CD4-positive, alpha-beta memory T cell (primary cell): ENCODE results near the gene RERE. TPM values are rescaled to one million over a fixed set of nuclear protein-coding genes. Genes with fewer than 3 reads are reported as not detected.

Experiments
- CTCF ChIA-PET: fragments of 350-600 bp; sonication (Branson Sonifier 250); formaldehyde crosslinking; loops from one replicate; lab custom pipeline; 2021; ENCODE audit warnings: inconsistent platforms; ENCODE audit not compliant: partially characterized antibody; lab: Charles Lee
- POLR2A ChIA-PET: fragments of 350-600 bp; sonication (Branson Sonifier 250); formaldehyde crosslinking; loops from one replicate; lab custom pipeline; 2021; ENCODE audit not compliant: partially characterized antibody; lab: Charles Lee
- DNase-seq, 5 donors: peaks; one replicate each; pipeline versions ENCODE4 v3.0.0 to v3.0.0-alpha.2; 2020 to 2022; ENCODE audit warnings: mixed read lengths in 1 of 5
- H3K27ac ChIP-seq: one replicate; pipeline ENCODE4 v1.7.0; 2013; ENCODE audit warnings: low read depth, low read length
- H3K27me3 ChIP-seq: 2 replicates; pipeline ENCODE4 v1.7.0; 2013; ENCODE audit warnings: mild to moderate bottlenecking, low read length, moderate library complexity; ENCODE audit not compliant: insufficient read depth
- H3K36me3 ChIP-seq: 2 replicates; pipeline ENCODE4 v1.7.0; 2013; ENCODE audit warnings: mild to moderate bottlenecking, low read length, moderate library complexity; ENCODE audit not compliant: insufficient read depth
- H3K4me1 ChIP-seq: 2 replicates; pipeline ENCODE4 v1.7.0; 2013; ENCODE audit warnings: mild to moderate bottlenecking, low read length, moderate library complexity; ENCODE audit not compliant: insufficient read depth
- H3K4me3 ChIP-seq, 2 donors: one replicate each; pipeline ENCODE4 v1.7.0; 2013; ENCODE audit warnings: low read length in 2 of 2, mild to moderate bottlenecking in 1 of 2
- H3K9me3 ChIP-seq, 2 donors: one replicate each; pipeline ENCODE4 v1.7.0; 2013; ENCODE audit warnings: low read length in 2 of 2, control low read depth in 1 of 2; ENCODE audit not compliant: control insufficient read depth in 1 of 2
- H3K27ac Mint-ChIP-seq, 7 donors: one replicate each; pipeline ENCODE4 v1.8.0; 2020 to 2021; ENCODE audit warnings: mixed read lengths in 7 of 7, mild to moderate bottlenecking in 6 of 7, inconsistent platforms in 3 of 7, moderate library complexity in 3 of 7
- H3K27me3 Mint-ChIP-seq, 2 donors: one replicate each; pipeline ENCODE4 v1.8.0; 2020 to 2021; ENCODE audit warnings: mixed read lengths in 2 of 2
- H3K36me3 Mint-ChIP-seq, 2 donors: one replicate each; pipeline ENCODE4 v1.8.0; 2020 to 2021; ENCODE audit warnings: mixed read lengths in 2 of 2, inconsistent platforms in 1 of 2, mild to moderate bottlenecking in 1 of 2
- H3K4me1 Mint-ChIP-seq, 4 donors: one replicate each; pipeline ENCODE4 v1.8.0; 2020 to 2021; ENCODE audit warnings: mixed read lengths in 4 of 4, mild to moderate bottlenecking in 1 of 4
- H3K4me3 Mint-ChIP-seq, 8 donors: one replicate each; pipeline ENCODE4 v1.8.0; 2020 to 2021; ENCODE audit warnings: mixed read lengths in 8 of 8, mild to moderate bottlenecking in 7 of 8, moderate library complexity in 6 of 8, inconsistent platforms in 3 of 8
- H3K9me3 Mint-ChIP-seq, 8 donors: one replicate each; pipeline ENCODE4 v1.8.0; 2020 to 2021; ENCODE audit warnings: mixed read lengths in 8 of 8, mild to moderate bottlenecking in 5 of 8, inconsistent platforms in 3 of 8, moderate library complexity in 1 of 8
- intact Hi-C: fragments of 100-400 bp; cut with micrococcal nuclease; formaldehyde crosslinking; loops from one replicate; pipeline ENCODE4 v1.15.1; 2023
- polyA plus RNA-seq, 2 donors: library from polyadenylated mRNA; unstranded; fragments of 300-500 nt; fragmentation: Illumina TruSeq; gene quantifications; one replicate each; pipeline ENCODE4 v1.2.3, GENCODE V29; 2021
- total RNA-seq, 2 experiments: library from RNA; stranded (reverse); gene quantifications; one replicate each; pipeline ENCODE4 v1.2.3, GENCODE V29; 2021

RERE gene
- total and polyA plus RNA-seq, 4 experiments from 2014 or later: 0.38 to 117 (median 60.3) TPM

DNA sequence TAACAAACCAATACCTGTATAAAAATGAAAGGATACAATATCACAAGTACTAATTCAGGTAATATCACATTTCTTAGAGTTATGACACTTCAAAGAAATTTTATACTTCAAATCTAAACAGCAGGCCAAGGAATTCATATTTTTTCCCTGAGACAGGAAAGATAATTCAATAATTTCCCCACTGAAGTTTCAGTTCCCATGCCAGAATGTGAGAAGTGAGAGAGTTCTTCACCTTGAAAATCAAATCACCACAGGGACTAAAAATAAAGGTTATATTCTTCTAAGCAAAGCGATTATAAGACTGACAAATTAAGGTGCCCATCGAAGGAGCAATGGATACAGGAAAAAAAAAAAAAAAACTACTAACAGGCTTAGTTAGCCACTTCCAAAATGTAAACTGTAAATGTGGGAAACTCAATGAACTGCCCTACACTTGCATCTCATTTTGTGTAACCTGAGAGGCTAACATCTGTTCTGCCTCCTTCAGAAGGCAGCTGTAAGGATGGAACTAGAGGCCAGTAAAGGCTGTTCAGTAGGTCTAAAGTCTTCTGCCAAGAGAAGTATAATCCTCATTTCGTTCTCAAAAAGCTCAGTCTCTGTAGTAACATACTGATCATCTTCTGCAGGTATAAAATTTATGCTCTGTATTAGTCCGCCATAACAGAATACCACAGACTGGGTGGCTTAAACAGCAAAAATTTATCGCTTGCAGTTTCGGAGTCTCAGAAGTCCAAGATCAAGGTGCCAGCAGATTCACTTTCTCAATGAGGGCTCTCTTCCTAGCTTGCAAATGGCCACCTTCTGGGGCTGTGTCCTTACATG lies 127.8 kb downstream of the RERE start:
- H3K4me1 ChIP-seq: no peaks in the 10 kb centered on the region
- H3K4me3 Mint-ChIP-seq: no peak overlapping the region
- POLR2A ChIA-PET: no interaction called here

DNA sequence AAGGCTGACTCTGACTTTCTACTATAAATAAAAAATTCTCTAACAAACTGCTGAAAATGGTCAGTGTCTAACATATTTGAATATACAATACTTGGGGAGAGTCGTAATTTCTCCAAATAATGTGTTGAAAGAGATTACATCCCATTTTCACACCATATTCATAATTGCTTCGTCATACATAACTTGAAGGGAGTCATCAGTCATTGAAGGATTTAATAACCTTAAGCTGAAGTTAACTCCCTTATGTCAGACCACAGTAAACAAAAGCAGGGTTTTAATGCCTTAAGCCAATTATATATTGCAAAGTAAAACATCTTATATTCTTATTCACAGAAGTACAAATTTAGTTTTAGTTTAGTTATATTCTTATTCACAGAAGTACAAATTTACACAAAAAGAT lies 129.9 kb downstream of the RERE start:
- H3K9me3 Mint-ChIP-seq: no peaks in the 10 kb centered on the region
- Histone ChIP-seq H3K4me3 (no peak overlapping the region), H3K27ac (no peak overlapping the region), H3K27me3 (no peaks in the 10 kb centered on the region), H3K4me1 (no peaks in the 10 kb centered on the region), H3K36me3 (no peaks in the 10 kb centered on the region), H3K9me3 (no peaks in the 10 kb centered on the region)
- H3K27ac Mint-ChIP-seq: no peak overlapping the region
- intact Hi-C loops: no loop called here
- CTCF ChIA-PET: interaction anchor here (0.9 kb wide), 1 partner anchor 36 kb away, joined by 3 read pairs; no protein-coding TSS in a partner anchor
- peaks cover 0 to 11% of the 10 kb centered on the region in 2 donors for H3K36me3 Mint-ChIP-seq
- H3K4me1 Mint-ChIP-seq: peaks cover 4 to 8% (median 5%) of the 10 kb centered on the region in 4 donors
- H3K27me3 Mint-ChIP-seq: no peaks in the 10 kb centered on the region
- no peak overlapping the region for H3K4me3 Mint-ChIP-seq
- POLR2A ChIA-PET: no interaction called here
- no peak for DNase-seq

More for the DNA sequence above, 127.8 kb downstream of the RERE start:
- peaks cover 0 to 11% of the 10 kb centered on the region in 2 donors for H3K36me3 Mint-ChIP-seq
- no peak for DNase-seq
- H3K9me3 ChIP-seq: no peaks in the 10 kb centered on the region
- H3K27ac ChIP-seq: no peak overlapping the region
- no peaks in the 10 kb centered on the region for H3K27me3 Mint-ChIP-seq
- no peaks in the 10 kb centered on the region for H3K9me3 Mint-ChIP-seq
- no peak overlapping the region for H3K27ac Mint-ChIP-seq
- intact Hi-C loops: no loop called here
- no peak overlapping the region for H3K4me3 ChIP-seq
- no peaks in the 10 kb centered on the region for H3K36me3 ChIP-seq
- H3K4me1 Mint-ChIP-seq: peaks cover 2 to 6% (median 5%) of the 10 kb centered on the region in 4 donors
- CTCF ChIA-PET: interaction anchor here (0.7 to 1.0 kb wide), 3 partner anchors 17 to 159 kb away, joined by 3 to 4 read pairs (median 3); no protein-coding TSS in a partner anchor
- H3K27me3 ChIP-seq: no peaks in the 10 kb centered on the region

DNA sequence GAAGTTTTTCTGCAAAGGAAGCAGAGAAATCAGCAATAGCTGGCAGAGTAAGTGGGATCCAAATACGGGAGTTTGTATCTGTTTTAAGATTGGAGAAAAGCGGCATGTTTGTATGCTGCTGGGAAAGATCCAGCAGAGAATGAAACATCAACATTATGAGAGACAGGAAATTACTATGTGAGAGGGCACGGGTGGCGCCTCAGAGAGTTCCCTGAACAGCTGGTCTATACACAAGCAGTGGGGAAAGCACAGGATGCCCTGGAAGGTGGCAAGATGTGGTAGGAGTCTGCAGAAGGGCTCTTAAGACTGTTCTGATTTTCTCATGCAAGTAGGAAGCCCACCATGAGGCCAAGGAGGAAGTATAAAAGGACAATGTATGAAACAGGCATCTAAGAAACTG lies 130.4 kb downstream of the RERE start:
- Mint-ChIP-seq H3K27ac (no peak overlapping the region), H3K4me1 (peaks cover 4 to 8% (median 6%) of the 10 kb centered on the region in 4 donors), H3K27me3 (no peaks in the 10 kb centered on the region), H3K36me3 (peaks cover 0 to 11% of the 10 kb centered on the region in 2 donors), H3K9me3 (no peaks in the 10 kb centered on the region), H3K4me3 (no peak overlapping the region)
- no peak overlapping the region for H3K4me3 ChIP-seq
- intact Hi-C loops: no loop called here
- DNase-seq: no peak
- no peak overlapping the region for H3K27ac ChIP-seq
- ChIA-PET POLR2A (interaction anchor here (0.7 kb wide), 1 partner anchor 25 kb away, joined by 3 read pairs; no protein-coding TSS in a partner anchor), CTCF (interaction anchor here (0.9 kb wide), 1 partner anchor 37 kb away, joined by 3 read pairs; no protein-coding TSS in a partner anchor)
- no peaks in the 10 kb centered on the region for H3K4me1 ChIP-seq
- no peaks in the 10 kb centered on the region for H3K36me3 ChIP-seq
- H3K27me3 ChIP-seq: no peaks in the 10 kb centered on the region
- H3K9me3 ChIP-seq: no peaks in the 10 kb centered on the region

DNA sequence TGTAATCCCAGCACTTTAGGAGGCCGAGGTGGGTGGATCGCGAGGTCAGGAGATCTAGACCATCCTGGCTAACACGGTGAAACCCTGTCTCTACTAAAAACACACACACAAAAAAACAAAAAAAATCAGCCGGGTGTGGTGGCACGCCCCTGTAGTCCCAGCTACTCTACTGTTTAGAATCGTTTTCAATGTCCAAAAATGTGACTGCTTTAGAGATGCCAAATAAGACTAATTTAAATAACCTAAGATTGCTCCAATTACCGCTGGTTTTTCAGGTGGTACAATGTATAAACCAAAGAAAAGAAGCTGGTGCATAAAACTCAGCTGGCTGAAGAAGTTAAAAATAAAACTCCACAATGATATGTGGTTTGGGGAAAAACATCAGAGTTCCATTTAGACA lies 132.0 kb downstream of the RERE start:
- ChIA-PET POLR2A (interaction anchor here (1.1 kb wide), 1 partner anchor 79 kb away, joined by 3 read pairs; no protein-coding TSS in a partner anchor), CTCF (interaction anchor here (0.9 to 1.9 kb wide), 2 partner anchors 12 to 124 kb away, joined by 3 to 6 read pairs; no protein-coding TSS in a partner anchor)
- Mint-ChIP-seq H3K4me3 (no peak overlapping the region), H3K4me1 (peaks cover 6 to 14% (median 12%) of the 10 kb centered on the region in 4 donors), H3K36me3 (peaks cover 0 to 11% of the 10 kb centered on the region in 2 donors), H3K9me3 (no peaks in the 10 kb centered on the region), H3K27me3 (no peaks in the 10 kb centered on the region), H3K27ac (no peak overlapping the region)
- intact Hi-C loops: no loop called here
- DNase-seq: no peak
- H3K9me3 ChIP-seq: no peaks in the 10 kb centered on the region
- H3K4me1 ChIP-seq: peaks cover 5% of the 10 kb centered on the region
- no peaks in the 10 kb centered on the region for H3K36me3 ChIP-seq
- H3K27me3 ChIP-seq: no peaks in the 10 kb centered on the region
- H3K4me3 ChIP-seq: no peak overlapping the region
- no peak overlapping the region for H3K27ac ChIP-seq

DNA sequence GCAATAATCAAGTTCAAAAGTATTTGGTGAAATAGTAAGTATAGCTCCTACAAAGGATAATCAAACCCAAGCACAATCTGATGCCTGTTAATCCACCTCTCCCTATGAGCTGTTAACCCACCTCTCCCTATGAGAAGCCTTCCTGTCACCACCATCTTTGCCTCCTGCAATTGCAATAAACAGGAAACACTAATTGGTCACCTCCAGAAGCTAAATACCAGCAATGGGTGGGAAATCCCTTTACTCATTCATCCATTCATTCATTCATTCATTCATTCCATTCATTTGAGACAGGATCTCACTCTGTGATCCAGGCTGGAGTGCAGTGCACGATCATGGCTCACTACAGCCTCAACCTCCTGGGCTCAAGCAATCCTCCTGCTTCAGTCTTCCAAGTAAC lies 132.8 kb downstream of the RERE start:
- Mint-ChIP-seq H3K27ac (no peak overlapping the region), H3K36me3 (peaks cover 0 to 7% of the 10 kb centered on the region in 2 donors), H3K4me1 (peaks cover 6 to 14% (median 12%) of the 10 kb centered on the region in 4 donors), H3K9me3 (no peaks in the 10 kb centered on the region), H3K27me3 (no peaks in the 10 kb centered on the region), H3K4me3 (peak overlapping the region in 1 of 8 donors; percentile 23)
- ChIA-PET CTCF (interaction anchor here (1.3 to 1.9 kb wide), 2 partner anchors 14 to 123 kb away, joined by 5 to 6 read pairs; no protein-coding TSS in a partner anchor), POLR2A (interaction anchor here (1.1 kb wide), 1 partner anchor 78 kb away, joined by 3 read pairs; no protein-coding TSS in a partner anchor)
- Histone ChIP-seq H3K4me1 (peaks cover 8% of the 10 kb centered on the region), H3K27ac (no peak overlapping the region), H3K4me3 (no peak overlapping the region), H3K27me3 (no peaks in the 10 kb centered on the region), H3K36me3 (no peaks in the 10 kb centered on the region), H3K9me3 (no peaks in the 10 kb centered on the region)
- intact Hi-C loops: no loop called here
- DNase-seq: no peak

DNA sequence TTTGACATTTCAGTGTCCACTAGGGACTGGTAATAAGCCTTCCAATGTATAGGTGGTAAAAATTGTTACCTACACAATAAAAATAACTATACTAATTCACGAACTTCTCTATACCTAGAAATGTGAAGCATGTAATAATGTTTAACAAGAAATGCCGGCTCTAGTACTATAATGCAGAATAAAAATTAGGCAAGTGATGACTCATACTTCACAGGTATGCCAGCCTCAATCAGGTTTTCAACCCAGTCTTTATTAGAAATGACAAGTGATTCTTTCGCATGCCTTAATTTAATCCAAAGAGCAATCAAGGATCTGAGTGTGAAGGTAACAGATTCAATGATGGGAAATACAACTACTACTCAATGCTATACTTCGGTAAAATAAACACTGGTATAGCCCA lies 134.9 kb downstream of the RERE start:
- Histone ChIP-seq H3K27ac (no peak overlapping the region), H3K9me3 (no peaks in the 10 kb centered on the region), H3K4me1 (peaks cover 8% of the 10 kb centered on the region), H3K36me3 (no peaks in the 10 kb centered on the region), H3K27me3 (no peaks in the 10 kb centered on the region), H3K4me3 (no peak overlapping the region)
- H3K9me3 Mint-ChIP-seq: no peaks in the 10 kb centered on the region
- no peak for DNase-seq
- no peak overlapping the region for H3K4me3 Mint-ChIP-seq
- H3K27ac Mint-ChIP-seq: no peak overlapping the region
- H3K27me3 Mint-ChIP-seq: no peaks in the 10 kb centered on the region
- H3K4me1 Mint-ChIP-seq: peaks cover 6 to 15% (median 12%) of the 10 kb centered on the region in 4 donors
- ChIA-PET POLR2A (no interaction called here), CTCF (interaction anchor here (0.6 kb wide), 1 partner anchor 43 kb away, joined by 3 read pairs; no protein-coding TSS in a partner anchor)
- H3K36me3 Mint-ChIP-seq: peaks cover 0 to 7% of the 10 kb centered on the region in 2 donors
- intact Hi-C loops: no loop called here

DNA sequence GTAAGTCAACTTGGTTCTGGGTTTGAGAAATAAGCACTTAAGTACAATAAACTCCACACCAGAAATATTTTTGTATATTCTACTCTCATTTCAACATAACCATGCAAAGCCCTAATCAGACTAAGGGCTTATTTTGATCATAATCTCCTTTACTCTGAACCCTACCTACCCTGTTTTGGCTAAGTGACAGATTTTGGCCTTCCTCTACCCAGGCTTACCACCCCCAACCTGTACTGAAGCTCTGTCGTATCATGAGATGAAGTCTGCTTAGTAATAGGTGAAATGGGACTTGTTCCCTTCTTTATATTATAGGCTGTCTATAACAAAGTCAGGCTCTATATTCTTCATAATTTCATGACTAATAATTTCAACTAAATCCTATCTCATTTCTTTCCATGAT lies 135.5 kb downstream of the RERE start:
- Mint-ChIP-seq H3K27me3 (no peaks in the 10 kb centered on the region), H3K9me3 (no peaks in the 10 kb centered on the region), H3K27ac (peak overlapping the region in 3 of 7 donors; percentile 64 to 71 (median 67)), H3K4me1 (peaks cover 2 to 14% (median 11%) of the 10 kb centered on the region in 4 donors), H3K4me3 (peak overlapping the region in 1 of 8 donors; percentile 55), H3K36me3 (peaks cover 0 to 3% of the 10 kb centered on the region in 2 donors)
- Histone ChIP-seq H3K9me3 (no peaks in the 10 kb centered on the region), H3K4me3 (no peak overlapping the region), H3K36me3 (no peaks in the 10 kb centered on the region), H3K4me1 (peaks cover 8% of the 10 kb centered on the region), H3K27me3 (no peaks in the 10 kb centered on the region), H3K27ac (no peak overlapping the region)
- intact Hi-C loops: no loop called here
- ChIA-PET CTCF (interaction anchor here (1.9 kb wide), 1 partner anchor 10 kb away, joined by 9 read pairs; no protein-coding TSS in a partner anchor), POLR2A (no interaction called here)
- DNase-seq: no peak
